SU-DHL-6 (cell line): ENCODE results near the gene SAMMSON.

Experiments
- H2AFZ ChIP-seq: fragments of 200-600 bp; sonication (generic); 2 replicates; pipeline ENCODE4 v1.6.1; 2014; ENCODE audit warnings: low read depth, mild to moderate bottlenecking, moderate library complexity, mixed read lengths, antibody characterized with exemption, low read length; ENCODE audit not compliant: severe bottlenecking
- H3F3A ChIP-seq: fragments of 200-600 bp; shearing (Covaris generic); 2 replicates; pipeline ENCODE4 v1.6.0; 2016; ENCODE audit warnings: antibody characterized with exemption, mild to moderate bottlenecking; ENCODE audit not compliant: insufficient read depth
- H3K27ac ChIP-seq: fragments of 200-600 bp; sonication (generic); 2 replicates; pipeline ENCODE4 v1.5.1; 2016; ENCODE audit warnings: low read depth, mild to moderate bottlenecking, low read length, moderate library complexity, mixed read lengths
- H3K27me3 ChIP-seq: fragments of 200-600 bp; sonication (generic), shearing (Covaris generic); 2 replicates; pipeline ENCODE4 v1.6.0; 2014; ENCODE audit warnings: mild to moderate bottlenecking, low read length
- H3K36me3 ChIP-seq: fragments of 200-600 bp; sonication (generic); 2 replicates; pipeline ENCODE4 v1.6.1; 2014; ENCODE audit warnings: mild to moderate bottlenecking, low read length, mixed read lengths
- H3K4me2 ChIP-seq: fragments of 300-600, 200-600 bp; shearing (Covaris generic), sonication (generic); 2 replicates; pipeline ENCODE4 v1.6.0; 2014; ENCODE audit warnings: low read length, low read depth, mild to moderate bottlenecking; ENCODE audit not compliant: poor library complexity, severe bottlenecking
- H3K4me3 ChIP-seq: fragments of 200-600 bp; sonication (generic); 2 replicates; pipeline ENCODE4 v1.5.1; 2014; ENCODE audit warnings: antibody characterized with exemption, low read length, mild to moderate bottlenecking, mixed read lengths; ENCODE audit not compliant: insufficient read depth, poor library complexity, severe bottlenecking
- H3K79me2 ChIP-seq: fragments of 200-600 bp; sonication (generic); 2 replicates; pipeline ENCODE4 v1.6.1; 2014; ENCODE audit warnings: mild to moderate bottlenecking, low read length, moderate library complexity; ENCODE audit not compliant: insufficient read depth
- H3K9ac ChIP-seq: fragments of 200-600 bp; sonication (generic); 2 replicates; pipeline ENCODE4 v1.7.0; 2014; ENCODE audit warnings: mild to moderate bottlenecking, low read length
- H3K9me2 ChIP-seq: fragments of 200-600 bp; sonication (generic); replicated peaks from 2 replicates; pipeline ENCODE4 v1.6.1; 2014; ENCODE audit warnings: low read length; ENCODE audit not compliant: insufficient read depth
- H3K9me3 ChIP-seq: fragments of 200-600 bp; sonication (generic); 2 replicates; pipeline ENCODE4 v1.6.1; 2014; ENCODE audit warnings: low read length, mixed read lengths; ENCODE audit not compliant: insufficient read depth
- H4K20me1 ChIP-seq: fragments of 200-600 bp; sonication (generic); 2 replicates; pipeline ENCODE4 v1.6.1; 2014; ENCODE audit warnings: low read depth, mild to moderate bottlenecking, antibody characterized with exemption, low read length, moderate library complexity, mixed read lengths
- EZH2phosphoT487 ChIP-seq: fragments of 200-600 bp; sonication (generic), shearing (Covaris generic); conservative IDR thresholded peaks from 2 replicates; pipeline ENCODE4 v1.6.1; 2018; ENCODE audit warnings: mild to moderate bottlenecking, antibody characterized with exemption, low read length, moderate library complexity, mixed read lengths
- TF ChIP-seq, protein P1 (sequence below): fragments of 200-600 bp; sonication (generic); IDR thresholded peaks from one replicate; pipeline ENCODE4 v1.5.1; 2017; ENCODE audit warnings: antibody characterized with exemption, mild to moderate bottlenecking, low read length, moderate library complexity; ENCODE audit not compliant: insufficient read depth, poor library complexity, severe bottlenecking

Gene SAMMSON

DNA sequence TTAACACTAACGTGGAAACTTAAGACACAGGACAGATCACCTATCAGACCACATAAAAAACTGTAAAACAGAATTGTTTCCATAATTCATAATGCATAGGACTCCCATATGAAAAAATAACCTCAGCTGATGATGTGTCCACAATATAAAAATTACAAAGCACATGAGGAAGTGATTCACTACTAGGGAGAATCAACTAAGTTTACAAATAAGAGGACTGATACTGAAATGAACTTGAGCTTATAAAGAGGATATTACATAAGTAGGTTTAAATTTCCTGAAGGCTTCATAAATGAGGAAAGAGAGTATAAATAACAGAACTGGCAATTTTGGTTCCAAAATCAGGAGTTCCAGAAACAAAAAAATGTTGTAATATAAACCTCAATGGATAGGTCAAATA is 111.9 kb downstream of the SAMMSON start:
- Histone ChIP-seq H2AFZ (no peak overlapping the region), H3K4me3 (no peak overlapping the region), H3K27ac (no peak overlapping the region), H3K9me2 (no peaks in the 10 kb centered on the region), H3K27me3 (no peaks in the 10 kb centered on the region), H3K4me2 (no peak overlapping the region), H3F3A (no peaks in the 10 kb centered on the region), H3K36me3 (no peaks in the 10 kb centered on the region), H4K20me1 (no peaks in the 10 kb centered on the region), H3K9me3 (no peaks in the 10 kb centered on the region), H3K79me2 (no peaks in the 10 kb centered on the region), H3K9ac (no peak overlapping the region)
- no peak for TF ChIP-seq EZH2phosphoT487
- TF ChIP-seq, protein P1, sequence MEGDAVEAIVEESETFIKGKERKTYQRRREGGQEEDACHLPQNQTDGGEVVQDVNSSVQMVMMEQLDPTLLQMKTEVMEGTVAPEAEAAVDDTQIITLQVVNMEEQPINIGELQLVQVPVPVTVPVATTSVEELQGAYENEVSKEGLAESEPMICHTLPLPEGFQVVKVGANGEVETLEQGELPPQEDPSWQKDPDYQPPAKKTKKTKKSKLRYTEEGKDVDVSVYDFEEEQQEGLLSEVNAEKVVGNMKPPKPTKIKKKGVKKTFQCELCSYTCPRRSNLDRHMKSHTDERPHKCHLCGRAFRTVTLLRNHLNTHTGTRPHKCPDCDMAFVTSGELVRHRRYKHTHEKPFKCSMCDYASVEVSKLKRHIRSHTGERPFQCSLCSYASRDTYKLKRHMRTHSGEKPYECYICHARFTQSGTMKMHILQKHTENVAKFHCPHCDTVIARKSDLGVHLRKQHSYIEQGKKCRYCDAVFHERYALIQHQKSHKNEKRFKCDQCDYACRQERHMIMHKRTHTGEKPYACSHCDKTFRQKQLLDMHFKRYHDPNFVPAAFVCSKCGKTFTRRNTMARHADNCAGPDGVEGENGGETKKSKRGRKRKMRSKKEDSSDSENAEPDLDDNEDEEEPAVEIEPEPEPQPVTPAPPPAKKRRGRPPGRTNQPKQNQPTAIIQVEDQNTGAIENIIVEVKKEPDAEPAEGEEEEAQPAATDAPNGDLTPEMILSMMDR, result no peak

DNA sequence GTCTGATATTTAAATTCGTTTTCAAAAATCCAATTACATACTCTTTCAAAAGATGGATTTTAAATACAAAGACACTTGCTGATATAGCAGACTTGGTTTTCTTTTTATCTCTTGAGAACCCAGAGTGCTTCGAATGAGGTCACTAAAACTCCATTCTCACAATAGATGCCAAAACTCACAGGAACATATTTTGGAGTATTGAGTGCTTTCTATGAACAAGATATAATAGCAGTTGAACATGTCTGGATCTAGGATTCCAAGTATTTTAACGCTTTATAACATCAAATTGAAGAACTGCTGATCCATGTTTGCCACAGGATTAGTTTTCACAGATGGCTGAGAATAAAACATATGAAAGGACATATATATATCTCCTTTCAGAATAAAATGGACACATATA is 113.2 kb downstream of the SAMMSON start:
- no peaks in the 10 kb centered on the region for H3F3A ChIP-seq
- H3K27ac ChIP-seq, result no peak overlapping the region
- no peak overlapping the region for H3K4me2 ChIP-seq
- H3K9ac ChIP-seq, result no peak overlapping the region
- H3K27me3 ChIP-seq, result no peaks in the 10 kb centered on the region
- H3K4me3 ChIP-seq, result no peak overlapping the region
- H2AFZ ChIP-seq, result no peak overlapping the region
- no peaks in the 10 kb centered on the region for H3K79me2 ChIP-seq
- no peaks in the 10 kb centered on the region for H3K9me2 ChIP-seq
- no peaks in the 10 kb centered on the region for H3K9me3 ChIP-seq
- no peaks in the 10 kb centered on the region for H3K36me3 ChIP-seq
- H4K20me1 ChIP-seq, result no peaks in the 10 kb centered on the region
- TF ChIP-seq, protein P1, result no peak
- no peak for TF ChIP-seq EZH2phosphoT487

DNA sequence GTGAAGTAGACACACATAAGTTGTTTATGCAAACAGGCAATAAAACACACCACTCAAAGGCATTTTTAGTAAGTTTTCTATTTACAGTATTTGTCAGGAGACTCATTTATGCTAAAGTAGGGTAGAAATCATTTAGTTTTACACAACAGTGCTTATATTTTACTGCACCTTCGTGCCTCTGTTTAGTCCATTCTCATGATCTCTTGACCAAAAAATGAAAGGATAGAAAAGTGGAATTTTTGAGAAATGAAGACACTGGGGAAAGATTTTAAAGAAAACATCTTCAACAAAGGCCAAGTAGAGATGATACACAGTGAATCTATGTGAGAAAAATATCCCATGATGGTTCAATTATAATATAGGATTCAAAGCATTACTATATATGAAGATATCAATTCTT is 114.9 kb downstream of the SAMMSON start:
- Histone ChIP-seq H3K9me3 (no peaks in the 10 kb centered on the region), H3K9ac (no peak overlapping the region), H3K4me2 (no peak overlapping the region), H3K36me3 (no peaks in the 10 kb centered on the region), H3K79me2 (no peaks in the 10 kb centered on the region), H2AFZ (no peak overlapping the region), H3K27me3 (no peaks in the 10 kb centered on the region), H3K4me3 (no peak overlapping the region), H4K20me1 (no peaks in the 10 kb centered on the region), H3F3A (no peaks in the 10 kb centered on the region), H3K27ac (no peak overlapping the region), H3K9me2 (no peaks in the 10 kb centered on the region)
- TF ChIP-seq EZH2phosphoT487, result no peak
- TF ChIP-seq, protein P1, result no peak
